ENCODE data around the gene KCNT1. TPM values are rescaled to one million over a fixed set of nuclear protein-coding genes. Genes with fewer than 3 reads are reported as not detected.

The KCNT1 gene
- polyA plus RNA-seq, 3 donors, result 0.09 to 0.90 (median 0.11) TPM

- DNase-seq, result no peak
These were observed 43.2 kb downstream of the KCNT1 start for GRCh38 chr9:135745189-135745588.

GRCh38 chr9:135745686-135746324 is 43.8 kb downstream of the KCNT1 start:
- DNase-seq, result no peak

GRCh38 chr9:135746565-135746964 is 44.6 kb downstream of the KCNT1 start:
- no peak for DNase-seq

GRCh38 chr9:135747311-135747710 is 45.3 kb downstream of the KCNT1 start:
- no peak for DNase-seq

GRCh38 chr9:135748676-135749075 is 46.7 kb downstream of the KCNT1 start:
- no peak for DNase-seq

GRCh38 chr9:135749171-135750045 is 47.4 kb downstream of the KCNT1 start:
- DNase-seq, result no peak

GRCh38 chr9:135750786-135751185 is 48.8 kb downstream of the KCNT1 start:
- no peak for DNase-seq

- DNase-seq, result no peak
These were observed 49.5 kb downstream of the KCNT1 start for GRCh38 chr9:135751501-135751900.

GRCh38 chr9:135752281-135753204 is 50.6 kb downstream of the KCNT1 start:
- no peak for DNase-seq

- DNase-seq, result no peak
These were observed 51.6 kb downstream of the KCNT1 start for GRCh38 chr9:135753391-135754105.

- no peak for DNase-seq
These were observed 54.6 kb downstream of the KCNT1 start for GRCh38 chr9:135756576-135756975.

GRCh38 chr9:135757356-135757755 is 55.4 kb downstream of the KCNT1 start:
- DNase-seq, result no peak

- DNase-seq, result no peak
These were observed 56.1 kb downstream of the KCNT1 start for GRCh38 chr9:135758056-135758455.

- DNase-seq, result no peak
These were observed 56.9 kb downstream of the KCNT1 start for GRCh38 chr9:135758870-135759269.

- DNase-seq, result no peak
These were observed 57.8 kb downstream of the KCNT1 start for GRCh38 chr9:135759676-135760300.

GRCh38 chr9:135760465-135760864 is 58.5 kb downstream of the KCNT1 start:
- no peak for DNase-seq

GRCh38 chr9:135761150-135761844 is 59.3 kb downstream of the KCNT1 start:
- no peak for DNase-seq

- no peak for DNase-seq
These were observed 59.8 kb downstream of the KCNT1 start for GRCh38 chr9:135761845-135762168.

GRCh38 chr9:135762921-135763320 is 60.9 kb downstream of the KCNT1 start:
- DNase-seq, result no peak

GRCh38 chr9:135763716-135764446 is 61.9 kb downstream of the KCNT1 start:
- no peak for DNase-seq

All from renal pelvis (tissue), 4 donors.